Stimulated activated CD4-positive, alpha-beta T cell treated with anti-CD3 and anti-CD28 coated beads, Interleukin-15, amount 100 ng/mL, for 1 hour (primary cell): Measurements from ENCODE around the gene SUSD6.
"Not testable (repeated sequence)": the region's sequence is repeated elsewhere in the genome, so short reads cannot be mapped to it uniquely, and the experiment has no call there.

ENCODE experiments used
- DNase-seq, 2 donors: peaks; one replicate each; pipeline ENCODE4 v3.0.0-alpha.2; 2020; ENCODE audit warnings: low read depth in 1 of 2, low spot score in 1 of 2

Gene SUSD6

DNA sequence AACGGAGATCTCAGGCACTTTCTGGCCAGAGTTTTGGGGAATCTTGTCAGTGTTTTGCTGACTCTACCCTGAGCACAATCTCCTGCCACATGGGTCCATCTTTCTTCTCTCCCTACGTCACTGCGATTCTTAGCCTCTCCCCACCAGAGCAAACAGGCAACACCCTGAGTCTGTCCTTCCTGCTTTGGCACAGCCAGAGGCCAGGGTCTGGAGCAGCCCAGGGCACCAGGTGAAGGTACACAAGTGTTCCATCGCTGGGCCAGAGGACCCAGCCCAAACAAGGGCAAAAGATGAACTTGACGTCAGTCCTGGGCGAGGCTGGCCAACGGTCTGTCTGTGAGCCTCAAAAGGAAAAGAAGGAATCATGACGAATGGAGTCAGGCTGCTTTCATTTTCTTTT lies 24.0 kb upstream of the SUSD6 start:
- no peak for DNase-seq

- DNase-seq: no peak
Measured at GRCh38 chr14:69591317-69591716, 20.1 kb upstream of the SUSD6 start.

DNA sequence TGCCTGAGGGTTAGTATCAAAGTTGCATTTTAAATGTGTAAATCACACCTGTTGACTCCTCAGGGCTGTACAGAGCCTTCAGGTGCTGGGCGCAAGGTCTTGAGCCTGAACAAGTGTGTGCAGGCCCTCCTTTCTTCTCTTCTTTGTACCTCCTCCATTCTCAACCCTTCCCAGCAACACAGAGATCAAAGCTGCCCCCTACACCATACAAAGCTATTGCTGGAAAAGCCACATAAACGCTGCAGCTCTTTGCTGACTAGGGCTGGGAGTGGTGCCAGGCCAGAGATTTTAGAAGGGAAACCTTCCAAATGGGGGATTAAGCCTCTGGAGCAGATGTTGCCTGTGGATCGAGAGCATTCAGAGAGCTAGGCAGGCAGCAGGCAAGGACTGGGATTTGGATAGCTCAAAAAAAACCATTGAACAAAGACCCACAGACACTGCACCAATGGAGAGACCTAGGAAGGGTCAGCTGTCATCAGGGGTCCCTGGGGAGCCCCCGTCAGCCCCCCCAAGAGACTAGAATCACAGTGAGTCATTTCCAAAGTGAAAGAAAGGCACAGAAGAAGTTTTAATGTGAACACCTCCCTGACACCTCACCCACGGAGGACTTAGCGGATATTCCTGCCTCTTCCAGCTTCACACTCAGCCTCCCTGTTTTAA lies 18.2 kb upstream of the SUSD6 start:
- DNase-seq: no peak

- DNase-seq: no peak
Measured at GRCh38 chr14:69594846-69595245, 16.6 kb upstream of the SUSD6 start.

DNA sequence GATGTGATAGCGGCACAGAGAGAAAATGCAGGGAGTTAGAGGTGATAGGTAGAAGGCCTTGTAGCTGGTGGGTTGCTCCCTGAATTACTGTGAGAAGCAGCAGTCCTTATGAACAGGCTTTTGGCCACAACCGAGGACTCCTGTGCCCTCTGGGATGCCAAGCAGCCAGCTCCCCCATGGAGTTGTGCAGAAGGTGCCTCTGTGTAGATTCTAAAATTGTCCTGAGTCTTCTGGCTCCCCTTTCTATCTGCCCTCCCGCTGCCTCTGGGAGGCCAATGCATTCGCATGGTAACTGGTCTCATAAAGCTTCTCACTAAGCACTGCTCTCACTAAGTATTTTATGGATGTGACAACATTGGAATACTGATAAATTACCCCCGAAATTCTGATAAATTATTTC lies 16.1 kb upstream of the SUSD6 start:
- no peak for DNase-seq

GRCh38 chr14:69599431-69599830 lies 12.0 kb upstream of the SUSD6 start:
- not testable (repeated sequence) for DNase-seq

DNA sequence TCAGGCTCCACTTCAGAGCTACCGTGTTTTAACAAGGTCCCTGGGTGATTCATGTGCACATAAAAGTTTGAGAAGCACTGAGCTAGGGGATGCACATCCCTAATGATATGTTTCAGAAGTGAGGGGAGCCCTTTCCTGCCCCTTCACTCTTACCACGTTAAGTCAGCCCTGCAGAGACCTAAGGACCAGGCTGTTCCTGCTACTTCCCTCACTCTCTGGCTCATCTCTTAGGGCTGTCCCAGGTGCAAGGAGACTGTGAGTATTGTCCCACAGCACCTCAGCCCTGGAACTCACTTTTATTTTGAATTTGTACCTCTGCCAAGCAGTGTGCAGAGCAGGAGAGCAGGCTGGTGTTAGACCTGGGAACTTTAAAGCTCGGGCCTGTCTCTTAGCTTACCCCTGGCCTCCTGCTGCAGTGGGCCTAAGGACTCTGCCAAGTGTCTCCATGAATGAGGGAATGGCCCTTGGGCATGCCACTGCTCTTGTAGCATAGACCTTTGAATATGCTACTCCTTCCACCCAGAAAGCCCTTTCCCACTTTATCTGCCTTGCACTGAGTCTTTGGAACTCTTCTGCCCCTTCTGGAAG lies 11.0 kb upstream of the SUSD6 start:
- DNase-seq: no peak

DNA sequence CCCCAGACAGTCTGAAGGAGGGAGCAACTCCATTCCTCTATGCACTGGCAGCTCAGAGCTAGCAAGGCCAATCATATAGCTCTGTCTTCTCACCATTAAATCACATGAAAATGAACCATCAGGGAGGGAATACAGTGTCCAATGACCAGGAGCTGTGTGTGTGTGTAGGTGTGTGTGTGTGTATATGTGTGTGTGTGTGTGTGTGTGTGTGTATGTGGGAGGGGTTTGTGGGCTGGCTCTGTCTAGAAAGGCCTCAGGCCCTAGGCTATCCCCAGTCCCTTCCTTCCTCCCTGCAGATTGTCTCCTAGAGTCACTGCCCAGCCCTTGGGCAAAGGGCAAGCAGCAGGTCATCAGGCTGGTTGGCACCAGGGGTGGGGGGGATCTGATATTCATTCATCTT lies 5.7 kb upstream of the SUSD6 start:
- DNase-seq: no peak

GRCh38 chr14:69606258-69607184 lies 4.9 kb upstream of the SUSD6 start:
- no peak for DNase-seq

DNA sequence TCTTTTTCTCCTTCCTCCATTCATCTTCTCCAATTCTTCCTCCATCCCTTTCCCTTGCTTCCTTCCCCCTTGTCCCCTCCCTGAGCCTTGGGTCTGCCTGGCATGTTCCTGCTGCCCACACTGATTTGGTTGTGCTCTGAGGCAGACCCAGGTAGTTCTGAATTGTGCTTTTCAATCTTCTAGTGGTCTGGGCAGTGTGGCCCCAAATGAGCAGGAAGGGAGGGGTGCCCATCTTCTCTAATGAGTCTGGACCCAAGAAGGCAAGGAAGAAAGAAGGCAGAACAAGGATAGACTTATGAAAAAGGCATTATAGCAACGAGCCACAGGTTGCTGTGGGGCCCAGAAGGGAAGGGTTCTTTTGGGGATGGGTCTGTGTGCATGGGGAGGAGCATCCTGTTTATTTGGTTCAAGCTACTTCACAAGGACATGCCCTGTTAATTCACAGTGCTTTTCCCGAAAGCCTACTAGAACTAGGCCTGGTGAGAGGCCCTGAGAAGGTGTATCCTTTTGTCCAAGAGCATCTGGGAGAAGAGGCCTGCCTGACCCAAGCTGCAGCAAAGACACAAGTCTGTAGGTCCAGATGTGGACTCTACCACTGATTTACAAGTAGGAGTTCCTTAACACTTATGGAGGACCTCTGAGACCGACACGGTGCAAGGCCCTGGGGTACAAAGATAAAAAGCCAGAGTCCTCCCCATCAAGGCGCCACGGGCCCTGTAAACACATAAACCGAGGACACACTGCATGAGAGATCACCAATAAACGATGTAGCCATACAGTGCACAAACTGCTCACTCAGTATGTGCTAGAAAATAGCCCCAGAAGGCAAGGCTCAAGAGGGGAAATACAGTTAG lies 1.1 kb upstream of the SUSD6 start:
- DNase-seq: no peak

DNA sequence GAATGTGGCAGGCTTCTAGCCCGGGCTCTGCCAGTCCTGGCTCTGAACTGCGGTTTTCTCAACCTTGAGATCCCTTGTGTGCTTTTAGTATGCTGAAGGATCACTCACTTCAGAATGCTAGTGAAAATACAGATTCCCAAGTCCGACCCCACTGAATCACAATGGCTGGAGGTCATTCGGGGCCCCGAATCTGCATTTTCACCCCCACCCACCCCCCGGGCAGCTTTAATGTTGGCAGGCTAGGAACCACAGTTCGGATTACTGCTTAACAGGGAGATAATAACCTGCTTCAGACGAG lies 573 bp upstream of the SUSD6 start:
- no peak for DNase-seq

- no peak for DNase-seq
Measured at GRCh38 chr14:69612014-69612782, 802 bp downstream of the SUSD6 start.

DNA sequence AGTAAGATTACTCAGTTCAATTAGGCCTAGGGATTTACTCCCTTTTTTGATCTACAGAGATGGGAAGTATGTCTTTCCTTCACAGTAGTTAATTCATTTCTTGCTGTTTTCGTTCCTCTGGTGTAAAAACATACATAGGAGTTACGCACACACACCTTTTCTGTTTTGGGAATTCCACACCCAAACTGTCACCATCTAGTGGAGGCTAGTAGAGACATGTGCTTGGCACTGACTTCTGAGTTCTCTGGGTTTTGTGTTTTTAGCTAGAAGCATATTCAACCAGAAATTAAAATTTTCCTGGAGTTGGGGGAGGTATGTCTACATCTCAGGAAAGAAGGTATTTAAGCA lies 1.4 kb downstream of the SUSD6 start:
- DNase-seq: no peak

- DNase-seq: no peak
Measured at GRCh38 chr14:69613312-69614073, 2.1 kb downstream of the SUSD6 start.

DNA sequence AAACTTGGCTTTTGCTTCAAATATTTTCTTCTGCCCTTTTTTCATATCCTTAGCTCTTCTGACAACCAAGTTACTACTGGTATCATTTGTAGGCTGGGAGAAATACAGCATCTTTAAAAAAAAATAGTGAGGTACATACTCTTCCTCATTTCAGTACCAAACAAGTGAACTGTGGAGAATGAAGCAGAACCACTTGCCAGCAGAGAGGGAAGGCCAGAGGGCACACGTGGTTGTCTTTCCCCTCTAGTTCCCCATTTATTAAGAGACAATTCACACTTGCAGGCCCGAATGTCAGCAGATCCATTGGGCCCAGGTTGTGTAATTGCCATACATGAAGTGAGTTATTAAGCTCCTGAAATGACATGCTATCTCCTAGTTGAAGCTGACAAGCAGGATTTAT lies 3.2 kb downstream of the SUSD6 start:
- no peak for DNase-seq

DNA sequence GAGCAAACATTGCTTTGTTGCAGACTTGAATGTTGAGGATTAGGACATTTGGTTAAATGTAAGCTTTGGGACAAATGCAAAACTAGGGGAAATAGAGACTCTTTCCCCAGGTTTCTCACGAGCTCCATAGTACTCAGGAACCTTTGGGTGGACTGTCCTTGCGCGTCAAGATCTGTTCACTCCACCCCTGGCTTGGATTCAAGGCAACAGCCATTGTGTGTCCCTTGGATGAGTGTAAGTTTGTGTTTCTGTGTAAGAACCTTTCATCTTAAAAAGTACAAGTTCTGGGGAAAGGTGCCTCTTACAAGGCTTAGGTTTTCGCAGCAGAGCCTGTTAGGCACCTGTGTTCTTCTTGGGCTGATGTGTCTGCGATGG lies 3.7 kb downstream of the SUSD6 start:
- DNase-seq: no peak

DNA sequence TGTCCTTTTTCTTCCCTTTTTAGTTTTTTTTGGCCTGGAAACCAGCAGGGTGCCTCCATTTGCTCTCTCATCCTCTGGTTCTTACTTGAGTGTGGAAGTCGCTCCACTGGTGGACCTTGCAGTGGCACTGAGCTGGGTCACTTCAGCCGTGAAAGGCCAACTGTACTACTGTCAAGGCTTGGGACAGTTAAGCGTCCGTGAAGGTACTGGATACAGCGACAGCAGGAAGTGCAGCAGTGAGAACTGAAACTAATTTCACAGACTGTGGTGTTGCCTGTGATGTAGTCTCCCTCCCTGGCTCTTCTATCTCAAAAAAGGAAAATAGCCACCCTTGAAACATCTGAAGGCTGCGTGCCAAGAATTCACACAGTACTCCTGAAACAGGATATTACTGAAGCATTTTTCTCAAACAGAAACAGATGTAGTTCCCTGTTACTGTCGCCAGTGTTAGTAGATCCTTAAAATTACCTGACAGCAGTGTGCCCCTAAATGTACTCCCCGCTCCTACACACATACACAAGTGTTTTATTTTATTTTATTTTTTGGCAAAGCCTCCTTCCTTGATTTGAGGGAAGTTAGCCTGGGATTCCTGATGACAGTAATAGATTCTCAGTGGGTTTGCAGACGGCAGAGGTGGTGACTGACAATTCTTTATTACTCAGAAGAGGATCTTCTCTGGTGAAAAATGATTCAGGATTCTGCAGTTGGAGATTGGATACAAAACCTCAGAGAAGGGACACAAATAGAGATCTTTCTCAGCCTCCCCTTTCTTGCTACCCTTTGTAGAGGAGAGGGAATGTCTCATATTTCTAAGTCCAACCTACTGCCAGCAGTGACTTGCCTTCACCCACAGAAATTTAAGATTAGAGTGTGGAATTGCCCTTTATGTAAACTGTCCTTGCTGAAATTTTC lies 4.4 kb downstream of the SUSD6 start:
- no peak for DNase-seq

GRCh38 chr14:69616408-69616773 lies 5.0 kb downstream of the SUSD6 start:
- no peak for DNase-seq

DNA sequence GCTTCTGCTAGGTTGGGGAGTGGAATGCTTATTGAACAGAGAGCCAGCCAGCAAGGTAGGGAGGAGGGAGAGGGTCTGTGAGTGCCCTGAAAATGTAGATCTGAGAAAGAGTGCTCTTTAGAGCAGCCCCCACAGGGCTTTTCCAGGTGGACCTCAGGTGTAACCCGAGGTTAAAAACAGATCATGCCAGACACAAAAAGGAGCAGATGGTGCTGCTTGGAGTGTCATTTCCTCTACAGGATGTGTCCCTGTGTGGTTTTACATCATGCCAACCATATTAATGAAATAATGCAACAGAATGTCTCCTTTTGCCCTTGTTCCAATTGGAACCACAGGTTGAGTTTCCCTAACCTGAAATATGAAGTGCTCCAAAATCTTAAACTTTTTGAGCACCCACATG lies 6.4 kb downstream of the SUSD6 start:
- DNase-seq: no peak
